ENCODE data around the gene PDE3A.

- TF ChIP-seq CTCF (IDR thresholded peaks at IDR 0.05 in 2 of 3, conservative IDR thresholded peaks at IDR 0.05 in 1 of 3; ENCODE audit: borderline replicate concordance in 1 of 3, insufficient read depth in 1 of 3, low read depth in 2 of 3, low read length in 2 of 3) (no peak), MAX (IDR thresholded peaks at IDR 0.05) (no peak), EZH2 (IDR thresholded peaks at IDR 0.05) (no peak), POLR2A (IDR thresholded peaks at IDR 0.05; ENCODE audit: borderline replicate concordance, extremely low read depth, insufficient read depth, insufficient read length) (no peak)
Observed at GRCh38 chr12:20451761-20452160, 83.4 kb downstream of the PDE3A start.

Measured in HCT116 (cell line).